ENCODE data around the gene EDAR.

- TF ChIP-seq CTCF (conservative IDR thresholded peaks at IDR 0.05; ENCODE audit: low read depth, low read length) = no peak
- TF ChIP-seq CEBPB (IDR thresholded peaks at IDR 0.05; ENCODE audit: low read depth, low read length) = no peak
- no peak for TF ChIP-seq RFX5 (IDR thresholded peaks at IDR 0.05; ENCODE audit: low read depth, low read length)
- TF ChIP-seq SMC3 (IDR thresholded peaks at IDR 0.05; ENCODE audit: low read depth, low read length) = no peak
- no peak for TF ChIP-seq USF2 (IDR thresholded peaks at IDR 0.05; ENCODE audit: low read depth, low read length)
- TF ChIP-seq MAZ (IDR thresholded peaks at IDR 0.05; ENCODE audit: borderline replicate concordance, low read depth, low read length) = no peak
- TF ChIP-seq RAD21 (IDR thresholded peaks at IDR 0.05; ENCODE audit: low read length) = no peak
- no peak for TF ChIP-seq POLR2A (IDR thresholded peaks at IDR 0.05; ENCODE audit: low read depth, low read length)
- TF ChIP-seq CHD1 (IDR thresholded peaks at IDR 0.05; ENCODE audit: low read depth, low read length) = no peak
Observed at GRCh38 chr2:108931372-108931771, 57.6 kb downstream of the EDAR start.

Measured in IMR-90 (cell line).